ENCODE measurements around the gene DGKQ. TPM values are rescaled to one million over a fixed set of nuclear protein-coding genes. Genes with fewer than 3 reads are reported as not detected.

Gene DGKQ
- total and polyA plus RNA-seq, 2 of the 13 experiments (the other 11 are each of a cell fraction or from before 2014, with no cell fraction given): 4.5 to 7.2 TPM

GRCh38 chr4:914531-914930 lies 58.8 kb downstream of the DGKQ start:
- no peak for FAIRE-seq
- ChIA-PET POLR2A (no interaction called here), CTCF (ENCODE audit: low intra/inter-chr PET ratio, low total read pairs) (no interaction called here)
- peaks cover 9 to 23% of the 10 kb centered on the region in 2 experiments; a peak in 4 of 5 replicates for H3K36me3 ChIP-seq (replicated peaks in 1 of 2; ENCODE audit: control insufficient read depth in 1 of 2, insufficient read depth in 2 of 2, low read length in 2 of 2)
- no peak overlapping the region for H3K9ac ChIP-seq (ENCODE audit: insufficient read depth, low read depth, low read length)
- no peaks in the 10 kb centered on the region for H4K20me1 ChIP-seq (ENCODE audit: insufficient read depth, low read length)
- no peak for ATAC-seq
- no peak overlapping the region for H3K27ac ChIP-seq (ENCODE audit: extremely low read length, insufficient read depth, low read length)
- no peaks in the 10 kb centered on the region for H3K9me3 ChIP-seq (ENCODE audit: low read length)
- no peak overlapping the region for H2AFZ ChIP-seq (ENCODE audit: low read length)
- TF ChIP-seq ATRX (CRISPR knock-in tag; IDR thresholded peaks at IDR 0.05; ENCODE audit: borderline replicate concordance) (no peak), MEIS1 (CRISPR knock-in tag; IDR thresholded peaks at IDR 0.05; ENCODE audit: borderline replicate concordance) (no peak)
- no peak overlapping the region for H3K4me2 ChIP-seq (ENCODE audit: low read depth, low read length)
- H3K4me3 ChIP-seq (replicated peaks in 1 of 3; ENCODE audit: insufficient read depth in 1 of 3, low read depth in 2 of 3, low read length in 3 of 3): no peak overlapping the region
- no peaks in the 10 kb centered on the region for H3K4me1 ChIP-seq (ENCODE audit: insufficient read depth, low read length)
- H3K79me2 ChIP-seq (ENCODE audit: insufficient read depth, low read length): peaks cover 43% of the 10 kb centered on the region
- no TSS peak for BruUV-seq (replicated peaks)
- WGBS (ENCODE audit: low lambda C conversion rate): 100% methylated on average over 5 of the region's 21 CpGs
- no peak for DNase-seq (ENCODE audit: low spot score)
- no peaks in the 10 kb centered on the region for H3K27me3 ChIP-seq (ENCODE audit: control insufficient read depth in 1 of 2, insufficient read depth in 2 of 2, low read length in 2 of 2)
- in situ Hi-C loops (cut with HindIII; ENCODE audit: extremely low pct_ligation_motif_present, low pct_unique_long_range_greater_than_20kb): no loop called here
- intact Hi-C loops (cut with micrococcal nuclease; ENCODE audit: unreplicated experiment): no loop called here

GRCh38 chr4:913280-913618 lies 60.1 kb downstream of the DGKQ start:
- Histone ChIP-seq H3K27me3 (ENCODE audit: control insufficient read depth in 1 of 2, insufficient read depth in 2 of 2, low read length in 2 of 2) (no peaks in the 10 kb centered on the region), H2AFZ (ENCODE audit: low read length) (no peak overlapping the region), H3K4me1 (ENCODE audit: insufficient read depth, low read length) (no peaks in the 10 kb centered on the region), H3K9me3 (ENCODE audit: low read length) (no peaks in the 10 kb centered on the region), H3K27ac (ENCODE audit: extremely low read length, insufficient read depth, low read length) (no peak overlapping the region), H3K36me3 (replicated peaks in 1 of 2; ENCODE audit: control insufficient read depth in 1 of 2, insufficient read depth in 2 of 2, low read length in 2 of 2) (peaks cover 11 to 26% of the 10 kb centered on the region in 2 experiments; a peak in 4 of 5 replicates), H3K4me3 (replicated peaks in 1 of 3; ENCODE audit: insufficient read depth in 1 of 3, low read depth in 2 of 3, low read length in 3 of 3) (no peak overlapping the region), H4K20me1 (ENCODE audit: insufficient read depth, low read length) (no peaks in the 10 kb centered on the region), H3K9ac (ENCODE audit: insufficient read depth, low read depth, low read length) (no peak overlapping the region), H3K4me2 (ENCODE audit: low read depth, low read length) (no peak overlapping the region), H3K79me2 (ENCODE audit: insufficient read depth, low read length) (peaks cover 32% of the 10 kb centered on the region)
- no TSS peak for BruUV-seq (replicated peaks)
- intact Hi-C loops (cut with micrococcal nuclease; ENCODE audit: unreplicated experiment) (no loop called here), in situ Hi-C loops (cut with HindIII; ENCODE audit: extremely low pct_ligation_motif_present, low pct_unique_long_range_greater_than_20kb) (no loop called here)
- no peak for DNase-seq (ENCODE audit: low spot score)
- no peak for ATAC-seq
- ChIA-PET POLR2A (no interaction called here), CTCF (ENCODE audit: low intra/inter-chr PET ratio, low total read pairs) (no interaction called here)
- 97% methylated on average over 4 of the region's 4 CpGs for WGBS (ENCODE audit: low lambda C conversion rate)
- TF ChIP-seq GLMP (CRISPR knock-in tag; IDR thresholded peaks at IDR 0.05; ENCODE audit: borderline replicate concordance): no peak
- TF ChIP-seq GATAD2A (CRISPR knock-in tag; IDR thresholded peaks at IDR 0.05): no peak
- TF ChIP-seq HNRNPL (IDR thresholded peaks at IDR 0.05; ENCODE audit: low read depth, low read length): no peak
- TF ChIP-seq HOXA3 (CRISPR knock-in tag; IDR thresholded peaks at IDR 0.05): no peak
- no peak for TF ChIP-seq ZNF333 (CRISPR knock-in tag; IDR thresholded peaks at IDR 0.05; ENCODE audit: borderline replicate concordance)
- FAIRE-seq: no peak
